Hepatocyte (in vitro differentiated cells): Measurements from ENCODE around the gene TEAD3. TPM values are rescaled to one million over a fixed set of nuclear protein-coding genes. Genes with fewer than 3 reads are reported as not detected.
A peak's percentile ranks its signal among the peaks of the same experiment; 100 is the strongest.

Experiments
- DNase-seq: peaks from one replicate; pipeline ENCODE4 v3.0.0-alpha.2; 2016; ENCODE audit warnings: low spot score
- H2AFZ ChIP-seq: fragments of 200-600 bp; sonication (generic); 2 replicates; pipeline ENCODE4 v1.6.0; 2016; ENCODE audit warnings: antibody characterized with exemption, mild to moderate bottlenecking
- H3K27ac ChIP-seq: fragments of 200-600 bp; sonication (generic); 2 replicates; pipeline ENCODE4 v1.5.1; 2016; ENCODE audit warnings: mild to moderate bottlenecking
- H3K27me3 ChIP-seq: fragments of 200-600 bp; sonication (generic); 2 replicates; pipeline ENCODE4 v1.6.1; 2016
- H3K36me3 ChIP-seq: fragments of 200-600 bp; sonication (generic); replicated peaks from 2 replicates; pipeline ENCODE4 v1.5.1; 2016; ENCODE audit warnings: low read depth; ENCODE audit not compliant: insufficient read depth
- H3K4me1 ChIP-seq: fragments of 200-600 bp; sonication (generic); 2 replicates; pipeline ENCODE4 v1.5.1; 2016; ENCODE audit warnings: mild to moderate bottlenecking, moderate library complexity; ENCODE audit not compliant: insufficient read depth
- H3K4me2 ChIP-seq: fragments of 200-600 bp; sonication (generic); 2 replicates; pipeline ENCODE4 v1.6.0; 2016
- H3K4me3 ChIP-seq: fragments of 200-600 bp; sonication (generic); 2 replicates; pipeline ENCODE4 v1.5.1; 2016; ENCODE audit warnings: mild to moderate bottlenecking
- H3K79me2 ChIP-seq: fragments of 200-600 bp; sonication (generic); 2 replicates; pipeline ENCODE4 v1.6.0; 2017; ENCODE audit warnings: mild to moderate bottlenecking
- H3K9me2 ChIP-seq: fragments of 200-600 bp; sonication (generic); replicated peaks from 2 replicates; pipeline ENCODE4 v1.6.0; 2017; ENCODE audit warnings: mild to moderate bottlenecking; ENCODE audit not compliant: insufficient read depth
- H3K9me3 ChIP-seq: fragments of 200-600 bp; sonication (generic); 2 replicates; pipeline ENCODE4 v1.5.1; 2016; ENCODE audit warnings: low read depth, mild to moderate bottlenecking
- H4K20me1 ChIP-seq: fragments of 200-600 bp; sonication (generic); 2 replicates; pipeline ENCODE4 v1.6.0; 2016; ENCODE audit warnings: mild to moderate bottlenecking; ENCODE audit not compliant: insufficient read depth, poor library complexity, severe bottlenecking
- EZH2 ChIP-seq: fragments of 200-600 bp; sonication (generic); IDR thresholded peaks from 2 replicates; pipeline ENCODE4 v1.6.1; 2016; ENCODE audit warnings: antibody characterized with exemption, mild to moderate bottlenecking, borderline replicate concordance
- EZH2phosphoT487 ChIP-seq: fragments of 200-600 bp; sonication (generic); IDR thresholded peaks from one replicate; pipeline ENCODE4 v1.6.1; 2018; ENCODE audit warnings: antibody characterized with exemption, mild to moderate bottlenecking, low read depth, moderate library complexity; ENCODE audit not compliant: unreplicated experiment, severe bottlenecking
- WGBS: methylation state at CpG from one replicate; pipeline ENCODE4 v1.1.6; 2016; ENCODE audit warnings: low lambda C conversion rate; ENCODE audit errors: missing lambda C conversion rate; 5-methylcytosine and 5-hydroxymethylcytosine counted together
- polyA plus RNA-seq: library from polyadenylated mRNA; unstranded; fragments of >200 nt; fragmentation: Nextera tagmentation; extraction: Ambion mirVana; gene quantifications from 2 replicates; pipeline ENCODE4 v1.2.1, GENCODE V29; 2016
- total RNA-seq: library from RNA; depleted of rRNA; stranded (reverse); fragments of >200 nt; gene quantifications from 2 replicates; pipeline ENCODE4 v1.2.3, GENCODE V29; 2014
- TF ChIP-seq, protein P1 (sequence below): fragments of 200-600 bp; sonication (generic); IDR thresholded peaks from 2 replicates; pipeline ENCODE4 v1.5.1; 2016; ENCODE audit warnings: antibody characterized with exemption, mild to moderate bottlenecking; ENCODE audit not compliant: poor library complexity

TEAD3 gene
- total and polyA plus RNA-seq, 2 experiments from 2014 or later, result 26.3 to 33.0 TPM

DNA sequence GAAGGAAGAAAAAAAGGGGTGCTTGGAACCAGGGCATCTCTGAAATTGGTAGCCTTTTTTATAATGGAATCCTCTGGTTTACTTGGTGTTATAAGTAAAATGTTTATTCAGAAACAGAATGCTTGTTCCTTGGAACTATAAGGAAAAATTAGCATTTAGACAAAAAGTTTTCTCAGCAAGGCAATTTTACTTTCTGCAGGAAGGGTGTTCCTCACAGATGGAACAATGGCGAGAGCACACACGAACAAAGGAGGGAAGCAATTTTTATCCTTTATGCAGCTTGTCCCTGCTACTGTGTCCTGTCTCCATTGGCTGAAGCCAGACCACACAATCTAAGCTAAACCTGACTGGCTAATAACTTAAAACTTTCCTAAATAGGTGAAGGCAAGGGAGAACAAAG is 67.4 kb downstream of the TEAD3 start:
- H3K4me3 ChIP-seq, result no peak overlapping the region
- 61% methylated on average over 2 of the region's 2 CpGs for WGBS
- peak overlapping the region; percentile 52 for H3K27ac ChIP-seq
- H3K36me3 ChIP-seq, result no peaks in the 10 kb centered on the region
- no peaks in the 10 kb centered on the region for H3K27me3 ChIP-seq
- H3K9me3 ChIP-seq, result no peaks in the 10 kb centered on the region
- H3K79me2 ChIP-seq, result no peaks in the 10 kb centered on the region
- no peak overlapping the region for H3K4me2 ChIP-seq
- no peak for DNase-seq
- no peaks in the 10 kb centered on the region for H3K9me2 ChIP-seq
- TF ChIP-seq, protein P1, sequence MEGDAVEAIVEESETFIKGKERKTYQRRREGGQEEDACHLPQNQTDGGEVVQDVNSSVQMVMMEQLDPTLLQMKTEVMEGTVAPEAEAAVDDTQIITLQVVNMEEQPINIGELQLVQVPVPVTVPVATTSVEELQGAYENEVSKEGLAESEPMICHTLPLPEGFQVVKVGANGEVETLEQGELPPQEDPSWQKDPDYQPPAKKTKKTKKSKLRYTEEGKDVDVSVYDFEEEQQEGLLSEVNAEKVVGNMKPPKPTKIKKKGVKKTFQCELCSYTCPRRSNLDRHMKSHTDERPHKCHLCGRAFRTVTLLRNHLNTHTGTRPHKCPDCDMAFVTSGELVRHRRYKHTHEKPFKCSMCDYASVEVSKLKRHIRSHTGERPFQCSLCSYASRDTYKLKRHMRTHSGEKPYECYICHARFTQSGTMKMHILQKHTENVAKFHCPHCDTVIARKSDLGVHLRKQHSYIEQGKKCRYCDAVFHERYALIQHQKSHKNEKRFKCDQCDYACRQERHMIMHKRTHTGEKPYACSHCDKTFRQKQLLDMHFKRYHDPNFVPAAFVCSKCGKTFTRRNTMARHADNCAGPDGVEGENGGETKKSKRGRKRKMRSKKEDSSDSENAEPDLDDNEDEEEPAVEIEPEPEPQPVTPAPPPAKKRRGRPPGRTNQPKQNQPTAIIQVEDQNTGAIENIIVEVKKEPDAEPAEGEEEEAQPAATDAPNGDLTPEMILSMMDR, result no peak
- TF ChIP-seq EZH2phosphoT487 (no peak), EZH2 (no peak)
- no peaks in the 10 kb centered on the region for H4K20me1 ChIP-seq
- H2AFZ ChIP-seq, result no peak overlapping the region
- peaks cover 33% of the 10 kb centered on the region for H3K4me1 ChIP-seq

DNA sequence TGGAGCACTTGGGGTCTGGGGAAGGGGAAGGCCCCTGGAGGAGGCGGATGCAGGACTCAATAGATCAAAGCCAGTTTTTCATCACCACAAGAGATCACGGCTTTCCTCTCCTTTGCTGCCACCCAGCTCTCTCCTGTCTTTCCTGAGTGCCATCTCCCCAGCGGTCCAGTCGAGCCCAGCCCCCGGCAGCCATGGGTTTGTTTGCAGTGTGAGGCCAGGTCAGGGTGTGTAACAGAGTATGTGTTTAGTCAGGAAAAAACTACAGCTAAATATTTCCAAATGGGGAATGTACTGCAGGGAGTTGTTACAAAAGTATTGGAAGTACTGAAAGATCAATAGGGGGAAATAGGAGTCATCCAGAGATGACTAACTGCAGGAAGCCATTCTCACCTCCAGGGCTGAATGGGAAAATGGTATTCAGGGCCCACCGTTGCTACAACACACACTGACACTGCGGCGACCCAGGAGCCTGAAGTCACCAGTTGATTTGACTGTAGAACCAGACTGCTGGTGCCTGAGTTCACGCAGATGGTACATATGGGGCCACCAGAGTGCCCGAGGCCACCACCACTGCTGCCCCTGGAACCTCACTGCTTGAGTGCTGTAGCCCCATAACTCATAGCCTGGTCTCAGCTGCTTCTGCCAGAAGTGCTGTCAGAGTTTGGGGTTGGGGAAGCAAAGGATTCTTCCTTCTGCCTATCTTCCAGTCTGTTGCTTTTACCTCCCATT is 68.3 kb downstream of the TEAD3 start:
- H3K4me3 ChIP-seq, result no peak overlapping the region
- no peaks in the 10 kb centered on the region for H3K9me3 ChIP-seq
- H2AFZ ChIP-seq, result no peak overlapping the region
- H3K27me3 ChIP-seq, result no peaks in the 10 kb centered on the region
- no peaks in the 10 kb centered on the region for H3K9me2 ChIP-seq
- H3K4me1 ChIP-seq, result peaks cover 33% of the 10 kb centered on the region
- H3K4me2 ChIP-seq, result peak overlapping the region; percentile 52
- DNase-seq, result peak; percentile 55
- no peaks in the 10 kb centered on the region for H3K36me3 ChIP-seq
- H4K20me1 ChIP-seq, result no peaks in the 10 kb centered on the region
- peak overlapping the region; percentile 52 for H3K27ac ChIP-seq
- H3K79me2 ChIP-seq, result no peaks in the 10 kb centered on the region
- TF ChIP-seq, protein P1, result no peak
- TF ChIP-seq EZH2phosphoT487, result no peak
- WGBS, result 55% methylated on average over 10 of the region's 10 CpGs

DNA sequence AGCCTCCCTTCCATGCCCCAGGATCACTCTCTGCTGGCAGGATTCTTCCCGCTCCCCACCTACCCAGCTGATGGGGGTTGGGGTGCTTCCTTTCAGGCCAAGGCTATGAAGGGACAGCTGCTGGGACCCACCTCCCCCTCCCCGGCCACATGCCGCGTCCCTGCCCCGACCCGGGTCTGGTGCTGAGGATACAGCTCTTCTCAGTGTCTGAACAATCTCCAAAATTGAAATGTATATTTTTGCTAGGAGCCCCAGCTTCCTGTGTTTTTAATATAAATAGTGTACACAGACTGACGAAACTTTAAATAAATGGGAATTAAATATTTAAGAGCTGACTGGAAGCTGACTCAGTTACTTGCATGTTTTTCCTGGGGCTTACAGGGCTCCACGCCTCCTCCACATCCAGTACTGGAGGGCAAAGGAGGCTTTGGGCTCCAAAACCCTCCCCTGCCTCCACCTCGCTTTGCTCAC is 69.0 kb downstream of the TEAD3 start:
- Histone ChIP-seq H3K9me3 (no peaks in the 10 kb centered on the region), H3K79me2 (no peaks in the 10 kb centered on the region), H3K4me3 (no peak overlapping the region), H3K4me1 (peaks cover 33% of the 10 kb centered on the region), H2AFZ (no peak overlapping the region), H3K27me3 (no peaks in the 10 kb centered on the region), H3K27ac (peak overlapping the region; percentile 52), H3K4me2 (peak overlapping the region; percentile 52), H4K20me1 (no peaks in the 10 kb centered on the region), H3K9me2 (no peaks in the 10 kb centered on the region), H3K36me3 (no peaks in the 10 kb centered on the region)
- TF ChIP-seq EZH2 (no peak), EZH2phosphoT487 (no peak)
- TF ChIP-seq, protein P1, result no peak
- DNase-seq, result no peak
- 58% methylated on average over 9 of the region's 9 CpGs for WGBS
